ENCODE data around the gene TRAPPC10.

GRCh38 chr21:43982489-43983078 lies 29.5 kb upstream of the TRAPPC10 start:
- TF ChIP-seq CTCF (conservative IDR thresholded peaks at IDR 0.05 in 1 of 2, IDR thresholded peaks at IDR 0.05 in 1 of 2; ENCODE audit: low read depth in 1 of 2, low read length in 2 of 2) (no peak), EZH2 (IDR thresholded peaks at IDR 0.05; ENCODE audit: low read length, missing control alignments) (no peak)

Data from fibroblast of lung (primary cell).